ENCODE results near the gene TMEM44. TPM values are rescaled to one million over a fixed set of nuclear protein-coding genes. Genes with fewer than 3 reads are reported as not detected.

Gene TMEM44
- total and polyA plus RNA-seq, 9 of the 15 experiments (the other 6 are each of a cell fraction or from before 2014, with no cell fraction given) = 0.53 to 18.1 (median 11.3) TPM

- Histone ChIP-seq H3K9me3 (replicated peaks; ENCODE audit: control insufficient read depth, insufficient read depth, low read depth, low read length) (no peaks in the 10 kb centered on the region), H3K9me1 (ENCODE audit: control insufficient read depth, insufficient read depth, low read length) (no peaks in the 10 kb centered on the region), H3K4me1 (replicated peaks in 1 of 2; ENCODE audit: control insufficient read depth in 2 of 2, insufficient read depth in 2 of 2, low read length in 2 of 2) (no peaks in the 10 kb centered on the region; a peak in 1 of 5 replicates), H3K27ac (ENCODE audit: extremely low read depth, low read depth, low read length) (no peak overlapping the region), H3K79me2 (ENCODE audit: control insufficient read depth, insufficient read depth, low read length) (no peaks in the 10 kb centered on the region), H3K4me2 (ENCODE audit: insufficient read depth, low read length) (no peak overlapping the region), H2AFZ (ENCODE audit: low read depth, low read length) (no peak overlapping the region), H4K20me1 (replicated peaks; ENCODE audit: control insufficient read depth, insufficient read depth, low read length) (no peaks in the 10 kb centered on the region), H3K4me3 (no peak overlapping the region), H3K27me3 (ENCODE audit: control insufficient read depth in 2 of 2, insufficient read depth in 2 of 2, low read length in 2 of 2) (no peaks in the 10 kb centered on the region), H3K36me3 (ENCODE audit: control insufficient read depth, insufficient read depth, low read length) (peaks cover 58% of the 10 kb centered on the region), H3K9ac (ENCODE audit: insufficient read depth in 1 of 2, low read depth in 2 of 2, low read length in 2 of 2) (no peak overlapping the region)
- TSS peak; percentile 49 for BruUV-seq (replicated peaks)
- POLR2A ChIA-PET = no interaction called here
- peak; percentile 22 to 52 (median 46); a peak in 5 of 6 replicates for TF ChIP-seq CTCF (IDR thresholded peaks at IDR 0.05 in 2 of 3, conservative IDR thresholded peaks at IDR 0.05 in 1 of 3; ENCODE audit: insufficient read depth in 2 of 3, low read depth in 1 of 3, low read length in 3 of 3)
- peak; percentile 43 for TF ChIP-seq CTCFL (IDR thresholded peaks at IDR 0.05; ENCODE audit: borderline replicate concordance, insufficient read depth, low read depth, low read length, poor library complexity, severe bottlenecking)
- TF ChIP-seq SMARCC2 (IDR thresholded peaks at IDR 0.05; ENCODE audit: low read depth) = no peak
- FAIRE-seq = peak; percentile 65
- peak; percentile 86 for ATAC-seq
- CTCF ChIA-PET (ENCODE audit: low intra/inter-chr PET ratio) = no interaction called here
- WGBS (ENCODE audit: insufficient coverage, low coverage, missing lambda C conversion rate) = 62% methylated on average over 7 of the region's 7 CpGs
- in situ Hi-C loops (cut with MboI) (no loop called here), intact Hi-C loops (cut with micrococcal nuclease) (no loop called here)
- DNase-seq (ENCODE audit: extremely low read depth in 1 of 4, low spot score in 3 of 4) = peak in 2 of 4 experiments; percentile 32 to 44
These were observed 7.6 kb upstream of the TMEM44 start for GRCh38 chr3:194640829-194641228.
